H9 (cell line): ENCODE results near the gene ITGA8. TPM values are rescaled to one million over a fixed set of nuclear protein-coding genes. Genes with fewer than 3 reads are reported as not detected.

Experiments
- DNase-seq: peaks from one replicate; pipeline ENCODE4 v3.0.0-alpha.2; 2017
- H2AFZ ChIP-seq: one replicate; pipeline ENCODE4 v1.6.1; 2013; ENCODE audit warnings: mild to moderate bottlenecking, low read length, control low read depth, moderate library complexity
- H2AK5ac ChIP-seq: 2 replicates; pipeline ENCODE4 v1.6.1; 2013; ENCODE audit warnings: low read length, control low read depth, mixed read lengths; ENCODE audit not compliant: insufficient read length
- H2BK120ac ChIP-seq: one replicate; pipeline ENCODE4 v1.6.1; 2013; ENCODE audit warnings: low read depth, mild to moderate bottlenecking, low read length, control low read depth, inconsistent platforms; ENCODE audit not compliant: poor library complexity, severe bottlenecking
- H2BK12ac ChIP-seq: 2 replicates; pipeline ENCODE4 v1.6.1; 2013; ENCODE audit warnings: low read length, control low read depth, mixed read lengths, low read depth; ENCODE audit not compliant: insufficient read length
- H2BK15ac ChIP-seq: 2 replicates; pipeline ENCODE4 v1.6.1; 2013; ENCODE audit warnings: low read depth, low read length, control low read depth
- H2BK20ac ChIP-seq: one replicate; pipeline ENCODE4 v1.6.1; 2013; ENCODE audit warnings: low read depth, mild to moderate bottlenecking, low read length, control low read depth, inconsistent platforms; ENCODE audit not compliant: poor library complexity, severe bottlenecking
- H2BK5ac ChIP-seq: 2 replicates; pipeline ENCODE4 v1.6.1; 2013; ENCODE audit warnings: low read length, control low read depth, mixed read lengths; ENCODE audit not compliant: insufficient read length
- H3K14ac ChIP-seq: 2 replicates; pipeline ENCODE4 v1.6.1; 2013; ENCODE audit warnings: low read length, control low read depth; ENCODE audit not compliant: insufficient read depth
- H3K18ac ChIP-seq: 2 replicates; pipeline ENCODE4 v1.6.1; 2013; ENCODE audit warnings: low read depth, mild to moderate bottlenecking, mixed read lengths, low read length, control low read depth; ENCODE audit not compliant: insufficient read length
- H3K23ac ChIP-seq: 2 replicates; pipeline ENCODE4 v1.6.1; 2013; ENCODE audit warnings: low read length, control low read depth, mixed read lengths, low read depth; ENCODE audit not compliant: insufficient read length
- H3K23me2 ChIP-seq: 2 replicates; pipeline ENCODE4 v1.6.1; 2013; ENCODE audit warnings: low read depth, mild to moderate bottlenecking, mixed read lengths, low read length, control low read depth; ENCODE audit not compliant: insufficient read length, poor library complexity, severe bottlenecking
- H3K27ac ChIP-seq: 2 replicates; pipeline ENCODE4 v1.5.1; 2013; ENCODE audit warnings: low read length, control low read depth, mixed read lengths, low read depth; ENCODE audit not compliant: insufficient read length
- H3K27me3 ChIP-seq: 2 replicates; pipeline ENCODE4 v1.6.1; 2013; ENCODE audit warnings: low read length, control low read depth, inconsistent platforms; ENCODE audit not compliant: insufficient read depth
- H3K4ac ChIP-seq: 2 replicates; pipeline ENCODE4 v1.6.1; 2013; ENCODE audit warnings: low read depth, mild to moderate bottlenecking, control low read depth, inconsistent platforms, low read length, moderate library complexity
- H3K4me1 ChIP-seq: 2 replicates; pipeline ENCODE4 v1.6.1; 2013; ENCODE audit warnings: low read length, control low read depth, inconsistent platforms; ENCODE audit not compliant: insufficient read depth
- H3K4me2 ChIP-seq: 2 replicates; pipeline ENCODE4 v1.6.1; 2013; ENCODE audit warnings: low read length, control low read depth, mixed read lengths; ENCODE audit not compliant: insufficient read length, insufficient read depth
- H3K56ac ChIP-seq: 2 replicates; pipeline ENCODE4 v1.6.1; 2013; ENCODE audit warnings: low read depth, mild to moderate bottlenecking, mixed read lengths, low read length, control low read depth; ENCODE audit not compliant: insufficient read length
- H3K79me1 ChIP-seq: 2 replicates; pipeline ENCODE4 v1.6.1; 2013; ENCODE audit warnings: low read depth, mild to moderate bottlenecking, moderate library complexity, low read length, control low read depth, inconsistent platforms; ENCODE audit not compliant: insufficient read depth, poor library complexity, severe bottlenecking
- H3K79me2 ChIP-seq: 2 replicates; pipeline ENCODE4 v1.6.1; 2013; ENCODE audit warnings: low read length, control low read depth, inconsistent platforms; ENCODE audit not compliant: insufficient read depth
- H3K9ac ChIP-seq: 2 replicates; pipeline ENCODE4 v1.6.1; 2013; ENCODE audit warnings: low read length, control low read depth, mixed read lengths; ENCODE audit not compliant: insufficient read length; ENCODE audit errors: extremely low read depth
- H3K9me3 ChIP-seq: one replicate; pipeline ENCODE4 v1.6.1; 2013; ENCODE audit warnings: low read depth, low read length, inconsistent platforms; ENCODE audit not compliant: control insufficient read depth
- H3T11ph ChIP-seq: one replicate; pipeline ENCODE4 v1.6.1; 2013; ENCODE audit warnings: mild to moderate bottlenecking, low read length, control low read depth, inconsistent platforms
- H4K20me1 ChIP-seq: one replicate; pipeline ENCODE4 v1.6.1; 2013; ENCODE audit not compliant: control insufficient read depth, insufficient read length, insufficient read depth
- H4K5ac ChIP-seq: 2 replicates; pipeline ENCODE4 v1.6.1; 2013; ENCODE audit warnings: low read depth, mild to moderate bottlenecking, mixed read lengths, low read length, control low read depth; ENCODE audit not compliant: insufficient read length
- H4K8ac ChIP-seq: replicated peaks from 2 replicates; pipeline ENCODE4 v1.6.1; 2013; ENCODE audit warnings: low read length, control low read depth, mixed read lengths, low read depth; ENCODE audit not compliant: insufficient read length
- H4K91ac ChIP-seq: 2 replicates; pipeline ENCODE4 v1.6.1; 2013; ENCODE audit warnings: low read depth, mild to moderate bottlenecking, moderate library complexity, mixed read lengths, low read length, control low read depth; ENCODE audit not compliant: insufficient read length
- H3K27ac Mint-ChIP-seq, 3 experiments: 2 replicates in 2 of 3; 3 replicates in 1 of 3; pipeline ENCODE4 v1.8.0; 2020 to 2021; ENCODE audit warnings: mixed read lengths in 3 of 3, mild to moderate bottlenecking in 1 of 3, moderate library complexity in 1 of 3
- H3K27me3 Mint-ChIP-seq: 2 replicates; pipeline ENCODE4 v1.8.0; 2021; ENCODE audit warnings: low read depth, mild to moderate bottlenecking, moderate library complexity, mixed read lengths
- H3K36me3 Mint-ChIP-seq, 3 experiments: 2 replicates in 2 of 3; 3 replicates in 1 of 3; pipeline ENCODE4 v1.8.0; 2020 to 2021; ENCODE audit warnings: low read depth in 3 of 3, mixed read lengths in 3 of 3; ENCODE audit not compliant: insufficient read depth in 1 of 3
- H3K4me1 Mint-ChIP-seq, 2 experiments: 2 replicates each; pipeline ENCODE4 v1.8.0; 2020; ENCODE audit warnings: mixed read lengths in 2 of 2
- H3K4me3 Mint-ChIP-seq, 2 experiments: 2 replicates in 1 of 2; 3 replicates in 1 of 2; pipeline ENCODE4 v1.8.0; 2020 to 2021; ENCODE audit warnings: mild to moderate bottlenecking in 2 of 2, mixed read lengths in 2 of 2, moderate library complexity in 1 of 2
- H3K9me3 Mint-ChIP-seq, 2 experiments: 2 replicates in 1 of 2; 3 replicates in 1 of 2; pipeline ENCODE4 v1.8.0; 2020; ENCODE audit warnings: mild to moderate bottlenecking in 2 of 2, mixed read lengths in 2 of 2, moderate library complexity in 1 of 2
- WGBS: extraction: QIAGEN DNeasy Blood & Tissue Kit; methylation state at CpG from one replicate; pipeline ENCODE4 v1.1.7; 2013; ENCODE audit warnings: missing lambda C conversion rate, low lambda C conversion rate, mixed read lengths; ENCODE audit not compliant: insufficient read length; ENCODE audit errors: extremely low coverage; 5-methylcytosine and 5-hydroxymethylcytosine counted together
- total RNA-seq: library from RNA; stranded (reverse); gene quantifications from 2 replicates; pipeline ENCODE4 v1.2.1, GENCODE V29; 2021
- TF ChIP-seq, protein P1 (sequence below): fragments of 200-600 bp; sonication (generic); conservative IDR thresholded peaks from 3 replicates; pipeline ENCODE4 v1.8.0; 2021; ENCODE audit warnings: antibody characterized with exemption, mild to moderate bottlenecking

Gene ITGA8
- total RNA-seq, 1 experiment from 2014 or later = not detected

DNA sequence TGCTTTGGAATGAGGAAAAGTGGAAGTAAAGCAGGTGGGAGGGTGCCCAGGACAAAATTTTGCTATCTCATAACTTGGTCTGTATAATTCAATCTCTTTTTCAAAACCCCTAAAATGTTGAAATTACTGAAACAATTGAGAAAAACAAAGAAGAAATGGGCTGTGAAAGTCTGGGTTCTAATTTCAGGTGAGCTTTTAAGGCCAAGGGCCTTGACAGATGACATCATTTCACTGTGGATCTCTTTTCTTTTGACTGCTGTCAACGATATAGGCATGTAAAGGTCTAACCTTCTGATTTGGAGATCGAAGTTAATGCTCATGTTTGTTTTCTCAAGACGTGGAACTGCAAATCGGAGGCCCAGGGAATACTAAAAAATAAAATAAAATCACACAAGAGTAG lies 127.8 kb downstream of the ITGA8 start:
- no peak overlapping the region for H2BK12ac ChIP-seq
- H3K27ac Mint-ChIP-seq = no peak overlapping the region
- DNase-seq = no peak
- H2BK120ac ChIP-seq = no peak overlapping the region
- H3K14ac ChIP-seq = no peak overlapping the region
- no peak overlapping the region for H3K4me3 Mint-ChIP-seq
- H3K4me1 Mint-ChIP-seq = peaks cover 0 to 2% of the 10 kb centered on the region in 2 experiments; a peak in 2 of 4 replicates
- H3K23ac ChIP-seq = no peak overlapping the region
- H4K20me1 ChIP-seq = no peaks in the 10 kb centered on the region
- H3K27ac ChIP-seq = no peak overlapping the region
- H3K27me3 ChIP-seq = no peaks in the 10 kb centered on the region
- H3K9me3 ChIP-seq = no peaks in the 10 kb centered on the region
- no peak overlapping the region for H2BK20ac ChIP-seq
- no peak overlapping the region for H2AK5ac ChIP-seq
- H3K56ac ChIP-seq = no peak overlapping the region
- H3K4me1 ChIP-seq = no peaks in the 10 kb centered on the region
- H3K9me3 Mint-ChIP-seq = no peaks in the 10 kb centered on the region
- TF ChIP-seq, protein P1, sequence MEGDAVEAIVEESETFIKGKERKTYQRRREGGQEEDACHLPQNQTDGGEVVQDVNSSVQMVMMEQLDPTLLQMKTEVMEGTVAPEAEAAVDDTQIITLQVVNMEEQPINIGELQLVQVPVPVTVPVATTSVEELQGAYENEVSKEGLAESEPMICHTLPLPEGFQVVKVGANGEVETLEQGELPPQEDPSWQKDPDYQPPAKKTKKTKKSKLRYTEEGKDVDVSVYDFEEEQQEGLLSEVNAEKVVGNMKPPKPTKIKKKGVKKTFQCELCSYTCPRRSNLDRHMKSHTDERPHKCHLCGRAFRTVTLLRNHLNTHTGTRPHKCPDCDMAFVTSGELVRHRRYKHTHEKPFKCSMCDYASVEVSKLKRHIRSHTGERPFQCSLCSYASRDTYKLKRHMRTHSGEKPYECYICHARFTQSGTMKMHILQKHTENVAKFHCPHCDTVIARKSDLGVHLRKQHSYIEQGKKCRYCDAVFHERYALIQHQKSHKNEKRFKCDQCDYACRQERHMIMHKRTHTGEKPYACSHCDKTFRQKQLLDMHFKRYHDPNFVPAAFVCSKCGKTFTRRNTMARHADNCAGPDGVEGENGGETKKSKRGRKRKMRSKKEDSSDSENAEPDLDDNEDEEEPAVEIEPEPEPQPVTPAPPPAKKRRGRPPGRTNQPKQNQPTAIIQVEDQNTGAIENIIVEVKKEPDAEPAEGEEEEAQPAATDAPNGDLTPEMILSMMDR = no peak
- no peak overlapping the region for H3T11ph ChIP-seq
- H3K27me3 Mint-ChIP-seq = peaks cover 5% of the 10 kb centered on the region; the same call in 1 of the 2 replicates
- H3K23me2 ChIP-seq = no peaks in the 10 kb centered on the region
- no peaks in the 10 kb centered on the region for H3K79me2 ChIP-seq
- WGBS = no CpG with 5 or more reads among the region's 4 CpGs
- no peak overlapping the region for H4K8ac ChIP-seq
- H2BK5ac ChIP-seq = no peak overlapping the region
- no peak overlapping the region for H2BK15ac ChIP-seq
- no peaks in the 10 kb centered on the region for H3K36me3 Mint-ChIP-seq
- H3K4ac ChIP-seq = no peak overlapping the region
- no peak overlapping the region for H3K9ac ChIP-seq
- no peak overlapping the region for H4K5ac ChIP-seq
- no peaks in the 10 kb centered on the region for H3K79me1 ChIP-seq
- H3K18ac ChIP-seq = no peak overlapping the region
- no peak overlapping the region for H4K91ac ChIP-seq
- no peak overlapping the region for H2AFZ ChIP-seq
- H3K4me2 ChIP-seq = no peak overlapping the region
